Superior temporal gyrus (tissue), 1 donor: ENCODE measurements around the gene RUFY3.
"Not testable (repeated sequence)": the region's sequence is repeated elsewhere in the genome, so short reads cannot be mapped to it uniquely, and the experiment has no call there.

Experiments used
- DNase-seq: peaks from one replicate; pipeline ENCODE4 v3.0.0-alpha.2; 2016; ENCODE audit errors: extremely low spot score

RUFY3 gene

GRCh38 chr4:70706044-70706461, 15.7 kb upstream of the RUFY3 start:
- DNase-seq: no peak

- no peak for DNase-seq
Measured at GRCh38 chr4:70706516-70706915, 15.2 kb upstream of the RUFY3 start.

GRCh38 chr4:70709611-70710205, 12.1 kb upstream of the RUFY3 start:
- DNase-seq: no peak

GRCh38 chr4:70711599-70711998, 10.2 kb upstream of the RUFY3 start:
- no peak for DNase-seq

- DNase-seq: no peak
Measured at GRCh38 chr4:70712150-70712549, 9.6 kb upstream of the RUFY3 start.

- no peak for DNase-seq
Measured at GRCh38 chr4:70712604-70713452, 8.9 kb upstream of the RUFY3 start.

GRCh38 chr4:70713453-70714078, 8.2 kb upstream of the RUFY3 start:
- no peak for DNase-seq

GRCh38 chr4:70714079-70714887, 7.5 kb upstream of the RUFY3 start:
- DNase-seq: no peak

GRCh38 chr4:70715097-70715496, 6.7 kb upstream of the RUFY3 start:
- DNase-seq: no peak

GRCh38 chr4:70718811-70719604, 2.8 kb upstream of the RUFY3 start:
- no peak for DNase-seq

- DNase-seq: no peak
Measured at GRCh38 chr4:70722199-70722791, 531 bp downstream of the RUFY3 start.

- no peak for DNase-seq
Measured at GRCh38 chr4:70724463-70724862, 2.7 kb downstream of the RUFY3 start.

- no peak for DNase-seq
Measured at GRCh38 chr4:70725633-70726032, 3.9 kb downstream of the RUFY3 start.

- DNase-seq: not testable (repeated sequence)
Measured at GRCh38 chr4:70726515-70726914, 4.8 kb downstream of the RUFY3 start.

GRCh38 chr4:70728091-70728490, 6.3 kb downstream of the RUFY3 start:
- no peak for DNase-seq

- not testable (repeated sequence) for DNase-seq
Measured at GRCh38 chr4:70732878-70733277, 11.1 kb downstream of the RUFY3 start.

- DNase-seq: peak; percentile 75
Measured at GRCh38 chr4:70734168-70734954, 12.6 kb downstream of the RUFY3 start.

- DNase-seq: no peak
Measured at GRCh38 chr4:70734971-70735370, 13.2 kb downstream of the RUFY3 start.

- not testable (repeated sequence) for DNase-seq
Measured at GRCh38 chr4:70735915-70736314, 14.2 kb downstream of the RUFY3 start.

GRCh38 chr4:70737006-70737405, 15.2 kb downstream of the RUFY3 start:
- no peak for DNase-seq
